GM21390 (cell line): ENCODE data around the gene GJB5.
"Not testable (repeated sequence)": the region's sequence is repeated elsewhere in the genome, so short reads cannot be mapped to it uniquely, and the experiment has no call there.

Source experiments
- ATAC-seq: cut with Tn5 transposase; IDR thresholded peaks from one replicate; pipeline ENCODE4 v1.9.1; 2021; ENCODE audit not compliant: unreplicated experiment

Gene GJB5

GRCh38 chr1:34773114-34773513, 18.3 kb downstream of the GJB5 start:
- not testable (repeated sequence) for ATAC-seq

DNA sequence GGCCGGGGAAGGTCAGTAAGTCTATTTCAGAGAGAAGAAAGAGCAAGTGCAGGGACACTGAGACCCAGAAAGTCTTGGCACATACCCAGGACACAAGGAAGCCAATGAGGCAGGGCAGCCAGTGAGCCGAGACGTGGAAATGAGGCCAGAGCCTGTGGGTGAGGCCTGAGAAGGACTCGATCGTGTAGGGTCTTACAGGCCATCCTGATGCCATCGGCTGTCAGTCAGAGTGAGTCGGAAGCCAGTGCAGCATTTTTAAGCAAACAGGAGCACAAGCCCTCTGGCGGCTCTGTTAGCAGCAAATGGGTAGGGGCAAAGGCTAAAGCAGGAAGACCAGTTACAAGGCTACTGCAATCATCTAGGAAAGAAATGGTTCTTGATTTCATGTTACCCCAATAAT, 20.1 kb downstream of the GJB5 start:
- no peak for ATAC-seq

GRCh38 chr1:34776911-34777310, 22.1 kb downstream of the GJB5 start:
- no peak for ATAC-seq

DNA sequence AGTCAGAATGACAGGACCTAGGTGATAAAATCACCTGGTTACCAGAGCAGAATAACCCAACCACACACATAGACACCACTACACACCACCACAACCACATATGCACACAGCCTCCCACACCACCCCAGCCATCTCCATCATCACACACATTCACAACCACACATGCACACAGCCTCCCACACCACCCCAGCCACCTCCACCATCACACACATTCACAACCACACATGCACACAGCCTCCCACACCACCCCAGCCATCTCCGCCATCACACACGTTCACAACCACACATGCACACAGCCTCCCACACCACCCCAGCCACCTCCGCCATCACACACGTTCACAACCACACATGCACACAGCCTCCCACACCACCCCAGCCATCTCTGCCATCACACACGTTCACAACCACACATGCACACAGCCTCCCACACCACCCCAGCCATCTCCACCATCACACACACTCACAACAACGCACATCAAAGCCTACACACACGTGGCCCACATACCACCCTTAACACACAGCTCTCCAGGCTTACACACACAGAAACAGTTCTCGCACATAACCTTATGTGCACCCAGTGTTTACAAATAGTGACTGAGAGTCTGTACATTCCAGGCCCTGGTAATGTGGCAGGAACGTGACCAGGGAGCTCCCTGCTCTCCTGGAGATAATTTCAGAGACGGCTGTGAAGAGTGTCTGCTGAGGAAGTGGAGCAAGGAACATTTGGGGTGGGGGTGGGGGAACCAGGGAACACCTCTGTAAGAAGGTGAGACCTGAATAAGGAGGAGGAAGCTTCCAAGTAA, 22.9 kb downstream of the GJB5 start:
- no peak for ATAC-seq

DNA sequence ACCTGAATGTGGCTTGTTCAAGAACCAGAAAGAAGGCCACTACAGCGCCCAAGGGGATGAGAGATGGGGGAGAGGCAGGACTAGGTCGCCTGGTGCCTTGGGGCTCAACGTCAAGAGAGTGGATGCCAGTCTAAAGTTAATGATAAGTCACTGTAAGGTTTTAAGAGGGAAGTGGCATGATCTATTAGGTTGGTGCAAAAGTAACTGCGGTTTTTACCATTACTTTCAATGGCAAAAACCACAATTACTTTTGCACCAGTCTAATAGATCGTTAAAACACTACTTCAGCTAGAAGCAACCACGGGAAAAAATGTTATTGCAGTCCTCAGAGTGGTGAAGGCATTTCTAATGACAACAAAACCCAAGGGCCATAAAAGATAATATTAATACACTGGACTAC, 23.5 kb downstream of the GJB5 start:
- ATAC-seq: no peak

GRCh38 chr1:34779005-34779404, 24.2 kb downstream of the GJB5 start:
- no peak for ATAC-seq

DNA sequence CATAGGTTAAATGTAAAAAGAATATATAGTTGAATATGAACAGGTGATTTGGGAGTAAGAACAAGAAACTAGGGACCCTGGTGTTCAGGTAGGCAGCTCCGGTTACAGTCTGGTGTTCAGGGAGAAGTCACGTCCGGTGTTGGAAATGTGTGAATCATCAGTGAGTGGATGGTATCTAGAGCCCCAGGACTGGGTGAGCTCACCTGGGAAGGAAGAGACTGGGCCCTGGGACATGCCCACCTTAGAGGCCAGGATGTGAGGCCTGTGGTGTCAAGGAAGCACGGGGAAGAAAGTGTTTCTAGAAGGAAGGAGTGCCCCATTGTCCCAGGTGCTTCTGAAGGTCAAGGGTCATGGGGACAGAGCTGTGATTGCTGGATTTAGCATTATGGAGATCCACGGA, 24.7 kb downstream of the GJB5 start:
- no peak for ATAC-seq

GRCh38 chr1:34779962-34780361, 25.1 kb downstream of the GJB5 start:
- no peak for ATAC-seq

GRCh38 chr1:34780528-34780927, 25.7 kb downstream of the GJB5 start:
- ATAC-seq: no peak

- ATAC-seq: no peak
Measured at GRCh38 chr1:34781071-34781843, 26.4 kb downstream of the GJB5 start, which contains the start of gene GJB3. GJB3 (plus strand) TSS chr1:34781214; CDS start chr1:34784763, 3,549 bp downstream.

GRCh38 chr1:34781844-34782391, 27.1 kb downstream of the GJB5 start:
- ATAC-seq: no peak

DNA sequence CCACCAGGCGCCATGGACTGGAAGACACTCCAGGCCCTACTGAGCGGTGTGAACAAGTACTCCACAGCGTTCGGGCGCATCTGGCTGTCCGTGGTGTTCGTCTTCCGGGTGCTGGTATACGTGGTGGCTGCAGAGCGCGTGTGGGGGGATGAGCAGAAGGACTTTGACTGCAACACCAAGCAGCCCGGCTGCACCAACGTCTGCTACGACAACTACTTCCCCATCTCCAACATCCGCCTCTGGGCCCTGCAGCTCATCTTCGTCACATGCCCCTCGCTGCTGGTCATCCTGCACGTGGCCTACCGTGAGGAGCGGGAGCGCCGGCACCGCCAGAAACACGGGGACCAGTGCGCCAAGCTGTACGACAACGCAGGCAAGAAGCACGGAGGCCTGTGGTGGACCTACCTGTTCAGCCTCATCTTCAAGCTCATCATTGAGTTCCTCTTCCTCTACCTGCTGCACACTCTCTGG, 29.9 kb downstream of the GJB5 start:
- ATAC-seq: no peak

GRCh38 chr1:34785231-34785874, 30.5 kb downstream of the GJB5 start:
- ATAC-seq: no peak

DNA sequence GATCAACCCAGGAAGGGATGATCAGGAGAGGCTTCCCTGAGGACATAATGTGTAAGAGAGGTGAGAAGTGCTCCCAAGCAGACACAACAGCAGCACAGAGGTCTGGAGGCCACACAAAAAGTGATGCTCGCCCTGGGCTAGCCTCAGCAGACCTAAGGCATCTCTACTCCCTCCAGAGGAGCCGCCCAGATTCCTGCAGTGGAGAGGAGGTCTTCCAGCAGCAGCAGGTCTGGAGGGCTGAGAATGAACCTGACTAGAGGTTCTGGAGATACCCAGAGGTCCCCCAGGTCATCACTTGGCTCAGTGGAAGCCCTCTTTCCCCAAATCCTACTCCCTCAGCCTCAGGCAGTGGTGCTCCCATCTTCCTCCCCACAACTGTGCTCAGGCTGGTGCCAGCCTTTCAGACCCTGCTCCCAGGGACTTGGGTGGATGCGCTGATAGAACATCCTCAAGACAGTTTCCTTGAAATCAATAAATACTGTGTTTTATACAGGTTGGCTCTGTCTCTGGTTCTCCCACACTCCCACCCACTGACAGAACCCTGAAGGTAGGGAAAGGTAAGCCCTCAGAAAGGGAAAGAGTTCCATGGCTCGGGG, 31.1 kb downstream of the GJB5 start:
- no peak for ATAC-seq

DNA sequence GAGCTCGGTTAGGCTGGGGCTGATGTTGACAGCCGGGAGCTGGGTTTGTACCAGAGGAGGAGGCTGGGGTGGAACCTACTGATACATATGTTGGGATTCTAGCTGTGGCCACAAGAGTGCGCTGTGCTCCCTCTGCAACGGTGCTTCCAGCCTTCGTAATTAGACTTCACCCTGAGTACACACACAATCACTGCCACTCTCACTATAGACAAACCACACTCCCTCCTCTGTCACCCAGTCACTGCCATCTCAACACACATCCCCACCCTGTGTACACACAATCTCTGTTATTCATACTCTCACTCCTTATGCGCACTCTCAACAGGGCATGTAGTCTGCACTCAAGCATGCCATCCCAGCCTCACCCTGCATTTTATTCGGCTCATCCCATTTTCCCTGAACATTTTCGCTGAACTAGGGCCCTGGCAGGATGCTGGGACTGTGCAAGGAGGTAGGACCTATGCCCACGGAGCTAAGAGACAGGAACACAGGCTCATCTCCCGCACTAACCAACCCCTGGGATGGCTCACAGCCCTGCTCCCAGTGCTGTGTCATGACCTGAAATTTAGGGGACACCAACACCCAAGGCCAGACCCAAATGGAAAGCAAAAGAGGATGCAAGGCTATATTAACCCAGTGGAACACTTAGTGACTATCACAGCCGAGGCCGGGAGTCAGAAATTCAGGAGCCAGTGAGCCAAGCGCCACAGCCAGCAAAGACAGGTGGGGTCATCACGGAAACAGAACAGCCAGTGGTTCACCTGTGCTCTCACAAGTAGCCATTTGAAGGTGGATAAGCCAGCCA, 31.9 kb downstream of the GJB5 start:
- ATAC-seq: peak; percentile 48

- no peak for ATAC-seq
Measured at GRCh38 chr1:34787461-34788420, 32.9 kb downstream of the GJB5 start.

DNA sequence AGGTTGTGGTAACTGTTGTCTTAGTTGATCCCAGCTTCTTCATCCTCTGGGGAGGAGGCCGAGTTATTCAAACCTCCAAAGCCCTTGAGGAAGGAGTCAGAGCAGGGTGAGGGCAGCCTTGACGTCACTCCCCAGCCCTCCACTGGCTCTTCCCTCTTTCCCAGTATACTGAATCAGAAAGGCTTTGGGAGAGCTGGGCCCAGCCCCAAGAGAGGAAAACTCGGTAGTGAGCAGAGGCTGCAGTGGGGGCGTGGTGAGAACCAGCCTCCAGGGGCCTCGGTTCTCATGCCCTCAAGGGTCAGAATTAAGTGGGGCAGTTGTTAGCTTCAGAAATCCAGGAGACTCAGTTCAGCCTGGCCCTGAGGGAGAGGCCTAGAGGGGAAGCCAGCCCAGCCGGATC, 36.1 kb downstream of the GJB5 start:
- no peak for ATAC-seq

- no peak for ATAC-seq
Measured at GRCh38 chr1:34792424-34792823, 37.6 kb downstream of the GJB5 start.
